IMR-90 (cell line): ENCODE results near the gene MMP21. TPM values are rescaled to one million over a fixed set of nuclear protein-coding genes. Genes with fewer than 3 reads are reported as not detected.

ENCODE experiments used
- ATAC-seq: fragments of 200-7000 bp; cut with Tn5 transposase; 2 replicates; pipeline ENCODE4 v1.9.1; 2020; ENCODE audit warnings: low read depth, mild to moderate bottlenecking, moderate library complexity
- BruUV-seq: library from RNA; stranded (reverse); fragments of 400-500 nt; replicated peaks from 2 replicates; lab custom pipeline; 2021; lab: Mats Ljungman, UMichigan
- CTCF ChIA-PET: fragments of 300-600 bp; formaldehyde crosslinking; extraction: SDS; loops from one replicate; lab custom pipeline; 2021; ENCODE audit warnings: antibody characterized with exemption; lab: Yijun Ruan, JAX
- POLR2A ChIA-PET: fragments of 300-600 bp; sonication (Branson Sonifier 250); formaldehyde crosslinking; loops from one replicate; lab custom pipeline; 2022; ENCODE audit warnings: antibody characterized with exemption; ENCODE audit not compliant: unreplicated experiment; lab: Charles Lee
- DNase-seq: peaks from one replicate; pipeline ENCODE4 v3.0.0; 2013
- H2AFZ ChIP-seq: replicated peaks from 2 replicates; pipeline ENCODE3; 2013; ENCODE audit warnings: low read length, mild to moderate bottlenecking; ENCODE audit not compliant: poor library complexity
- H2AK5ac ChIP-seq: 2 replicates; pipeline ENCODE4 v1.6.1; 2013; ENCODE audit warnings: low read depth, low read length, inconsistent platforms
- H2AK9ac ChIP-seq: replicated peaks from 2 replicates; pipeline ENCODE3; 2013; ENCODE audit warnings: mild to moderate bottlenecking, low read depth, low read length, moderate library complexity; ENCODE audit not compliant: poor library complexity
- H2BK120ac ChIP-seq: 2 replicates; pipeline ENCODE4 v1.6.1; 2013; ENCODE audit warnings: low read depth, low read length, inconsistent platforms
- H2BK15ac ChIP-seq: 3 replicates; pipeline ENCODE4 v1.6.1; 2013; ENCODE audit warnings: low read depth, low read length, inconsistent platforms
- H2BK20ac ChIP-seq: 2 replicates; pipeline ENCODE4 v1.6.1; 2013; ENCODE audit warnings: low read depth, mild to moderate bottlenecking, inconsistent platforms, low read length, moderate library complexity
- H2BK5ac ChIP-seq: 2 replicates; pipeline ENCODE4 v1.6.1; 2013; ENCODE audit warnings: mild to moderate bottlenecking, low read depth, low read length, inconsistent platforms; ENCODE audit not compliant: poor library complexity, severe bottlenecking
- H3K14ac ChIP-seq: replicated peaks from 2 replicates; pipeline ENCODE4 v1.6.1; 2013; ENCODE audit warnings: low read depth, low read length, inconsistent platforms
- H3K18ac ChIP-seq: 2 replicates; pipeline ENCODE4 v1.6.1; 2013; ENCODE audit warnings: low read depth, low read length, control low read depth
- H3K23ac ChIP-seq: 2 replicates; pipeline ENCODE4 v1.6.1; 2013; ENCODE audit warnings: low read depth, low read length, inconsistent platforms
- H3K27ac ChIP-seq: 2 replicates; pipeline ENCODE4 v1.5.1; 2013; ENCODE audit warnings: mild to moderate bottlenecking, control low read depth, low read length; ENCODE audit not compliant: insufficient read depth
- H3K27me3 ChIP-seq: 2 replicates; pipeline ENCODE4 v1.6.1; 2013; ENCODE audit warnings: low read length; ENCODE audit not compliant: control insufficient read depth, insufficient read depth
- H3K36me3 ChIP-seq: 2 replicates; pipeline ENCODE4 v1.6.1; 2013; ENCODE audit warnings: low read length, mixed read lengths; ENCODE audit not compliant: control insufficient read depth, insufficient read depth
- H3K4ac ChIP-seq: 2 replicates; pipeline ENCODE4 v1.6.1; 2013; ENCODE audit warnings: low read depth, low read length, inconsistent platforms
- H3K4me1 ChIP-seq: 2 replicates; pipeline ENCODE4 v1.6.1; 2013; ENCODE audit warnings: low read length, mixed read lengths; ENCODE audit not compliant: control insufficient read depth, insufficient read depth
- H3K4me2 ChIP-seq: 2 replicates; pipeline ENCODE4 v1.6.1; 2013; ENCODE audit warnings: low read depth, mild to moderate bottlenecking, control low read depth, low read length, moderate library complexity
- H3K4me3 ChIP-seq: 2 replicates; pipeline ENCODE4 v1.5.1; 2013; ENCODE audit warnings: low read depth, mild to moderate bottlenecking, control low read depth, low read length, moderate library complexity; ENCODE audit not compliant: insufficient read depth
- H3K56ac ChIP-seq: 2 replicates; pipeline ENCODE4 v1.6.1; 2013; ENCODE audit warnings: low read length, inconsistent platforms; ENCODE audit not compliant: insufficient read depth; ENCODE audit errors: extremely low read depth
- H3K79me1 ChIP-seq, 2 experiments: 2 replicates each; pipeline ENCODE4 v1.6.1; 2013; ENCODE audit warnings: low read length in 2 of 2, inconsistent platforms in 1 of 2, low read depth in 1 of 2
- H3K9ac ChIP-seq: 2 replicates; pipeline ENCODE4 v1.6.1; 2013; ENCODE audit warnings: low read depth, low read length, control low read depth
- H3K9me1 ChIP-seq: 2 replicates; pipeline ENCODE4 v1.6.1; 2013; ENCODE audit warnings: low read length, inconsistent platforms; ENCODE audit not compliant: insufficient read depth
- H3K9me3 ChIP-seq: 2 replicates; pipeline ENCODE4 v1.6.1; 2013; ENCODE audit warnings: low read length; ENCODE audit not compliant: control insufficient read depth, insufficient read depth
- H4K20me1 ChIP-seq: 2 replicates; pipeline ENCODE4 v1.6.1; 2013; ENCODE audit warnings: low read length, inconsistent platforms; ENCODE audit not compliant: insufficient read depth
- H4K5ac ChIP-seq: 2 replicates; pipeline ENCODE4 v1.6.1; 2013; ENCODE audit warnings: mild to moderate bottlenecking, low read depth, low read length, control low read depth
- H4K8ac ChIP-seq, 2 experiments: 2 replicates each; pipeline ENCODE4 v1.6.1; 2013; ENCODE audit warnings: low read depth in 2 of 2, low read length in 2 of 2, control low read depth in 1 of 2, inconsistent platforms in 1 of 2
- H4K91ac ChIP-seq: 2 replicates; pipeline ENCODE4 v1.6.1; 2013; ENCODE audit warnings: low read depth, low read length, inconsistent platforms; ENCODE audit not compliant: insufficient read depth
- BHLHE40 ChIP-seq: fragments of 150-350 bp; IDR thresholded peaks from 2 replicates; pipeline ENCODE4 v1.6.1; 2016; ENCODE audit warnings: mild to moderate bottlenecking, low read depth, low read length
- CHD1 ChIP-seq: IDR thresholded peaks from 2 replicates; pipeline ENCODE4 v1.6.1; 2012; ENCODE audit warnings: low read depth, low read length, improper control_type of control experiment
- CTCF ChIP-seq: conservative IDR thresholded peaks from 2 replicates; pipeline ENCODE4 v1.5.1; 2012; ENCODE audit warnings: mild to moderate bottlenecking, low read depth, low read length, improper control_type of control experiment
- ELK1 ChIP-seq: fragments of 150-350 bp; IDR thresholded peaks from 2 replicates; pipeline ENCODE4 v1.6.1; 2016; ENCODE audit warnings: low read depth, mild to moderate bottlenecking, low read length, moderate library complexity, borderline replicate concordance
- FOS ChIP-seq: fragments of 150-350 bp; IDR thresholded peaks from 2 replicates; pipeline ENCODE4 v1.6.1; 2016; ENCODE audit warnings: low read depth, low read length
- MAFK ChIP-seq: IDR thresholded peaks from 2 replicates; pipeline ENCODE4 v1.6.1; 2012; ENCODE audit warnings: low read depth, low read length, improper control_type of control experiment
- POLR2A ChIP-seq: IDR thresholded peaks from 2 replicates; pipeline ENCODE4 v1.6.1; 2012; ENCODE audit warnings: mild to moderate bottlenecking, low read depth, low read length
- RAD21 ChIP-seq: IDR thresholded peaks from 2 replicates; pipeline ENCODE4 v1.6.1; 2012; ENCODE audit warnings: low read length, improper control_type of control experiment
- RCOR1 ChIP-seq: IDR thresholded peaks from 2 replicates; pipeline ENCODE4 v1.6.1; 2012; ENCODE audit warnings: mild to moderate bottlenecking, low read length, improper control_type of control experiment; ENCODE audit not compliant: insufficient replicate concordance
- SMC3 ChIP-seq: fragments of 150-350 bp; IDR thresholded peaks from 2 replicates; pipeline ENCODE4 v1.6.1; 2016; ENCODE audit warnings: low read depth, mild to moderate bottlenecking, antibody characterized with exemption, low read length, moderate library complexity
- USF2 ChIP-seq: fragments of 150-350 bp; IDR thresholded peaks from 2 replicates; pipeline ENCODE4 v1.6.1; 2017; ENCODE audit warnings: mild to moderate bottlenecking, antibody characterized with exemption, low read length, low read depth
- WGBS, 2 experiments: methylation state at CpG; one replicate each; pipeline versions ENCODE4 v1.1.5 to v1.1.7; 2013; ENCODE audit warnings: missing lambda C conversion rate in 2 of 2; ENCODE audit not compliant: insufficient read length in 1 of 2; ENCODE audit errors: extremely low coverage in 2 of 2; 5-methylcytosine and 5-hydroxymethylcytosine counted together
- dilution Hi-C: fragments of 300-500 bp; cut with HindIII; formaldehyde crosslinking; loops from one replicate; pipeline ENCODE4 v1.14.3; 2018; ENCODE audit warnings: low sequenced_read_pairs; ENCODE audit not compliant: unreplicated experiment
- in situ Hi-C: fragments of 300-500 bp; cut with MboI; formaldehyde crosslinking; loops from 3 replicates; pipeline ENCODE4 v1.14.3; 2019; ENCODE audit warnings: low sequenced_read_pairs, inconsistent platforms, mixed read lengths
- intact Hi-C: fragments of 100-400 bp; cut with micrococcal nuclease; formaldehyde crosslinking; loops from 2 replicates; pipeline ENCODE4 v1.10.0; 2022
- polyA plus RNA-seq, 3 experiments: library from polyadenylated mRNA; depleted of rRNA; stranded (reverse); fragments of >200 nt; gene quantifications; 2 replicates each; pipeline ENCODE4 v1.2.3, GENCODE V29; 2012; ENCODE audit warnings: low replicate concordance in 1 of 3
- total RNA-seq: library from RNA; depleted of rRNA; stranded (reverse); fragments of >200 nt; gene quantifications from 2 replicates; pipeline ENCODE4 v1.2.3, GENCODE V29; 2012

The MMP21 gene
- total and polyA plus RNA-seq, 2 of the 4 experiments (the other 2 are of a cell fraction), result not detected

GRCh38 chr10:125797424-125797823 lies 21.8 kb upstream of the MMP21 start:
- 96% methylated on average over 4 of the region's 8 CpGs; no CpG with 5 or more reads in 1 of the 2 experiments for WGBS, 2 experiments
- Histone ChIP-seq H2BK20ac (no peak overlapping the region), H3K27me3 (no peaks in the 10 kb centered on the region), H4K20me1 (no peaks in the 10 kb centered on the region), H3K4me1 (no peaks in the 10 kb centered on the region), H3K9me1 (peaks cover 3% of the 10 kb centered on the region), H3K4me3 (no peak overlapping the region), H2AFZ (no peak overlapping the region), H4K5ac (no peak overlapping the region), H3K56ac (no peak overlapping the region), H2BK120ac (no peak overlapping the region), H3K79me1 (no peaks in the 10 kb centered on the region), H2AK9ac (no peak overlapping the region), H4K8ac (no peak overlapping the region), H2BK15ac (no peak overlapping the region), H3K36me3 (peaks cover 30% of the 10 kb centered on the region), H3K9me3 (no peaks in the 10 kb centered on the region), H2BK5ac (no peak overlapping the region), H3K27ac (no peak overlapping the region), H3K4me2 (no peak overlapping the region), H4K91ac (no peak overlapping the region), H3K18ac (no peak overlapping the region), H3K4ac (no peak overlapping the region), H2AK5ac (no peak overlapping the region), H3K23ac (no peak overlapping the region), H3K14ac (no peak overlapping the region), H3K9ac (no peak overlapping the region)
- in situ Hi-C loops (no loop called here), dilution Hi-C loops (no loop called here), intact Hi-C loops (no loop called here)
- no peak for ATAC-seq
- no peak for DNase-seq
- TF ChIP-seq MAFK, result no peak
- TF ChIP-seq POLR2A, result no peak
- TF ChIP-seq CTCF, result no peak
- TF ChIP-seq CHD1, result no peak
- TF ChIP-seq SMC3, result no peak
- TF ChIP-seq RCOR1, result no peak
- TF ChIP-seq ELK1, result no peak
- no peak for TF ChIP-seq FOS
- no peak for TF ChIP-seq RAD21
- TF ChIP-seq BHLHE40, result no peak
- no peak for TF ChIP-seq USF2
- POLR2A ChIA-PET, result no interaction called here
- CTCF ChIA-PET, result interaction anchor here (0.8 kb wide), 1 partner anchor 11 kb away, joined by 4 read pairs; no protein-coding TSS in a partner anchor
- no TSS peak for BruUV-seq
